Common myeloid progenitor, CD34-positive (primary cell): ENCODE measurements around the gene PDE4B.

Experiments used
- CTCF ChIA-PET: fragments of 350-600 bp; sonication (Branson Sonifier 250); formaldehyde crosslinking; loops from one replicate; lab custom pipeline; 2021; ENCODE audit warnings: antibody characterized with exemption; lab: Charles Lee
- POLR2A ChIA-PET: fragments of 350-600 bp; sonication (Branson Sonifier 250); formaldehyde crosslinking; loops from one replicate; lab custom pipeline; 2021; ENCODE audit warnings: antibody characterized with exemption; lab: Charles Lee
- DNase-seq, 3 donors: peaks; one replicate each; pipeline versions ENCODE4 v3.0.0 to v3.0.0-alpha.2; 2013
- H3K27ac ChIP-seq, 2 experiments: 1 replicate in 1 of 2; 2 replicates in 1 of 2; pipeline ENCODE4 v1.7.0; 2013; ENCODE audit warnings: inconsistent platforms in 2 of 2, low read length in 2 of 2, mild to moderate bottlenecking in 2 of 2, low read depth in 1 of 2, moderate library complexity in 1 of 2; ENCODE audit not compliant: severe bottlenecking in 2 of 2, insufficient read depth in 1 of 2, poor library complexity in 1 of 2
- H3K27me3 ChIP-seq, 5 experiments: replicated peaks in 2 of 5; 1 replicate in 3 of 5; 2 replicates in 2 of 5; pipeline versions ENCODE4 v1.6.1 to v1.7.0; 2013; ENCODE audit warnings: low read length in 4 of 5, mild to moderate bottlenecking in 2 of 5, moderate library complexity in 2 of 5, inconsistent platforms in 1 of 5; ENCODE audit not compliant: insufficient read depth in 5 of 5, control insufficient read depth in 4 of 5
- H3K36me3 ChIP-seq, 4 experiments: 1 replicate in 2 of 4; 2 replicates in 2 of 4; pipeline versions ENCODE4 v1.6.1 to v1.7.0; 2013; ENCODE audit warnings: low read length in 3 of 4, control low read depth in 1 of 4, mild to moderate bottlenecking in 1 of 4; ENCODE audit not compliant: control insufficient read depth in 4 of 4, insufficient read depth in 4 of 4
- H3K4me1 ChIP-seq, 4 experiments: 1 replicate in 3 of 4; 2 replicates in 1 of 4; pipeline versions ENCODE4 v1.6.1 to v1.7.1; 2013; ENCODE audit warnings: low read length in 3 of 4, mild to moderate bottlenecking in 3 of 4, control low read depth in 1 of 4, inconsistent platforms in 1 of 4, moderate library complexity in 1 of 4; ENCODE audit not compliant: control insufficient read depth in 4 of 4, insufficient read depth in 4 of 4; ENCODE audit errors: control extremely low read depth in 1 of 4
- H3K4me3 ChIP-seq, 7 experiments: 1 replicate in 4 of 7; 2 replicates in 3 of 7; pipeline versions ENCODE4 v1.5.1 to v1.7.0; 2013; ENCODE audit warnings: mild to moderate bottlenecking in 7 of 7, low read length in 6 of 7, moderate library complexity in 6 of 7, inconsistent platforms in 2 of 7, low read depth in 2 of 7, control low read depth in 1 of 7; ENCODE audit not compliant: insufficient read depth in 4 of 7, control insufficient read depth in 1 of 7; ENCODE audit errors: extremely low read depth in 1 of 7
- H3K9me3 ChIP-seq, 5 experiments: 1 replicate in 4 of 5; 2 replicates in 1 of 5; pipeline versions ENCODE4 v1.6.1 to v1.7.1; 2013; ENCODE audit warnings: low read length in 4 of 5, mild to moderate bottlenecking in 2 of 5, inconsistent platforms in 1 of 5, low read depth in 1 of 5, moderate library complexity in 1 of 5; ENCODE audit not compliant: control insufficient read depth in 4 of 5, insufficient read depth in 2 of 5; ENCODE audit errors: control extremely low read depth in 1 of 5
- WGBS: methylation state at CpG from one replicate; pipeline ENCODE4 v1.1.5; 2013; ENCODE audit not compliant: insufficient coverage; 5-methylcytosine and 5-hydroxymethylcytosine counted together

The PDE4B gene

DNA sequence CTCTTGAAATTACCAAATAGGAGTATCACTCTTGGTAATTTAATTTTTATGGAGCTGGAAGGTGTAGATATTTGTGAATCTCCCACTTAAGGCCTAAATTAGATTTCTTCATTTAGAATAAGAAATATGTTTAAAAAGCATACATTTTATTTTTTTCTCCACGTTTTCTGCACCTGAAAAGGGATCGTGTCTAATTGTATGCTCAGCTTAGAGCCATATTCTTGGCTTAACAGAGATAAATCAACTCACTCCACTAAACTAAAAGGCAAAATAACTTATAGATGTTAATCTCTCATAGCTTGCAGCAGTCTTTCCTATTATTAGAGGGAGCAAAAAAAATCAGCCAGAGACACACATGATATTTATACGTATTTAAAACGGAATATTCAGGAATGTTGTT is 404.4 kb downstream of the PDE4B start:
- DNase-seq: no peak
- no peaks in the 10 kb centered on the region for H3K9me3 ChIP-seq
- POLR2A ChIA-PET: no interaction called here

GRCh38 chr1:66197785-66198184 is 405.1 kb downstream of the PDE4B start:
- no peaks in the 10 kb centered on the region for H3K36me3 ChIP-seq
- no peak overlapping the region for H3K27ac ChIP-seq
- no peak for DNase-seq
- ChIA-PET POLR2A (no interaction called here), CTCF (no interaction called here)
- H3K4me1 ChIP-seq: no peaks in the 10 kb centered on the region
- no peaks in the 10 kb centered on the region for H3K9me3 ChIP-seq
- H3K4me3 ChIP-seq: no peak overlapping the region
- WGBS: no CpG with 5 or more reads among the region's 1 CpG
- no peaks in the 10 kb centered on the region for H3K27me3 ChIP-seq

More for the DNA sequence above, 404.4 kb downstream of the PDE4B start:
- Histone ChIP-seq H3K4me1 (no peaks in the 10 kb centered on the region), H3K27ac (no peak overlapping the region), H3K36me3 (no peaks in the 10 kb centered on the region), H3K27me3 (no peaks in the 10 kb centered on the region), H3K4me3 (no peak overlapping the region)
- no CpG with 5 or more reads among the region's 4 CpGs for WGBS
- CTCF ChIA-PET: no interaction called here

GRCh38 chr1:66206563-66207144 is 414.0 kb downstream of the PDE4B start:
- ChIA-PET POLR2A (no interaction called here), CTCF (interaction anchor here (0.7 kb wide), 1 partner anchor 100 kb away, joined by 3 read pairs; no protein-coding TSS in a partner anchor)
- no peaks in the 10 kb centered on the region for H3K36me3 ChIP-seq
- no peak for DNase-seq
- H3K27me3 ChIP-seq: no peaks in the 10 kb centered on the region
- no peak overlapping the region for H3K4me3 ChIP-seq
- H3K27ac ChIP-seq: no peak overlapping the region
- no peaks in the 10 kb centered on the region for H3K4me1 ChIP-seq
- 100% methylated on average over 2 of the region's 2 CpGs for WGBS
- H3K9me3 ChIP-seq: peaks cover 0 to 9% (median 2%) of the 10 kb centered on the region in 5 experiments

DNA sequence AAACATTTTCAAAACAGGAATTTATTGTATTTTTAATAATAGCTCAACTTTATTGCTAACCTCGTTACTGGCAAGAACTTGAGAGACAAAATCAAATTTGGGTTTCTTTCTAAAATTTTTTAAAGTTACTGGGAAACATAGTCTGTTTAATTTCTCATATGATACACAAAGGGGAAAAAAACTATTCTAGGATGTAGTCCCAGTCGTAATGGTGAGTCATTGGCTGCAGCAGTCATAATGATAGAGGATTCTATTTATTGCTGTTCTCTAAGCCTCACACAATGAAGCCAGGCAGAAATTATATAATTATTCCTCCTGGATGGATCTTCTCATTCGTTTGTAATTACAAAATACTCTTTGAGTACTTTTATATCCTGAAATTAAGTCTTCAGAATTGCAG is 414.8 kb downstream of the PDE4B start:
- CTCF ChIA-PET: interaction anchor here (1.1 kb wide), 1 partner anchor 35 kb away, joined by 4 read pairs; no protein-coding TSS in a partner anchor

DNA sequence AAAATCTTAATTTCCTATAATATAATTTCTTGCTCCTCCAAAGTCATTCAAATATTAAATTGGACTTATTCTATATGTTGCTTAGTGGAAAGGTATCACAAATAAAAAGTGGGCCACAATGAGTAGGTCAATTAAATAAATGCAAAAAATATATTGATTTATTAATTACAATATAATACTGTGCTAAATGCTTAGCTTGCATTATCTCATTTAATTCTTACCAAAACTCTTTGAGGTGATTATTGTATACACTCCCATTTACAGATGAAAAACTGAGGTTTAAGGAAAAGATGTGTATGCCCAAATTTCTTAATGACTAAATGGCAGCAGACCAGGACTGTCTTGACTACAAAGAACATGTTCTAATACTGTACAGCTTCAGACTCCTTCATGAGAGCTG is 415.9 kb downstream of the PDE4B start:
- CTCF ChIA-PET: interaction anchor here (1.1 kb wide), 2 partner anchors 34 to 44 kb away, joined by 4 read pairs; no protein-coding TSS in a partner anchor

More for the DNA sequence above, 414.8 kb downstream of the PDE4B start:
- Histone ChIP-seq H3K9me3 (peaks cover 0 to 9% (median 2%) of the 10 kb centered on the region in 5 experiments), H3K27me3 (no peaks in the 10 kb centered on the region), H3K4me1 (no peaks in the 10 kb centered on the region), H3K4me3 (no peak overlapping the region), H3K27ac (no peak overlapping the region), H3K36me3 (no peaks in the 10 kb centered on the region)
- no CpG with 5 or more reads among the region's 3 CpGs for WGBS
- DNase-seq: no peak
- POLR2A ChIA-PET: no interaction called here

DNA sequence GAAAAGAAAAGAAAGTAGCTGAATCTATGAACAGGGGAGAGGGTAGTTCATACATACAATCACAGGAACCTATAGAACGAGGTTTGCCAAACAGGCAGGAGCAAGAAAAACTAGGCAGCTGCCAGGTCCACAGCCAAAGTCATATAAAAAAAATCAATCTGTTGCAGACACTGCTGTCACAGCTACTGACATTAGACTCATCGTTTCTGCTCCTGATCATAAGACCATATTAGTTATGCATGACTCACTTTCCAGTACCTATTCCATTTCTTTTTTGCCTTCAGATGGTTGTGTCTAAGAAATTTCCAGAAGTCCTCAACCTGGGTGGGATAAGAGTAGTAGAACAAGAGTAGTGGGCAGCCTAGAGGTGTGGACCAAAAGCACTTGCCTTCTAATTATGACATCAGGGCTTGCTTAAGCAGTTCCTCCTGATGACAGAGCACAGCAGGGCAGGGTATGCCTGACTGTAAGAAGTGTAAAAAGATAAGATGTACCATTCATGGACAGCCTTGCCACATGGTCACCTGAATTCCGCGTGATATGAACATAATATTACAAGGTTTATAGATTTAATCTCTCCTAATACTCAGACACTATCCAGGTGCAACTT is 418.0 kb downstream of the PDE4B start:
- Histone ChIP-seq H3K27ac (no peak overlapping the region), H3K4me1 (no peaks in the 10 kb centered on the region), H3K27me3 (no peaks in the 10 kb centered on the region), H3K36me3 (no peaks in the 10 kb centered on the region), H3K9me3 (peaks cover 0 to 1% (median 0%) of the 10 kb centered on the region in 5 experiments), H3K4me3 (no peak overlapping the region)
- POLR2A ChIA-PET: no interaction called here
- 100% methylated on average over 2 of the region's 4 CpGs for WGBS
- CTCF ChIA-PET: interaction anchor here (0.8 kb wide), 1 partner anchor 33 kb away, joined by 3 read pairs; no protein-coding TSS in a partner anchor
- DNase-seq: no peak

More for the DNA sequence above, 415.9 kb downstream of the PDE4B start:
- Histone ChIP-seq H3K9me3 (peaks cover 0 to 9% (median 2%) of the 10 kb centered on the region in 5 experiments), H3K27ac (no peak overlapping the region), H3K4me1 (no peaks in the 10 kb centered on the region), H3K36me3 (no peaks in the 10 kb centered on the region), H3K4me3 (no peak overlapping the region), H3K27me3 (no peaks in the 10 kb centered on the region)
- no peak for DNase-seq
- POLR2A ChIA-PET: no interaction called here

DNA sequence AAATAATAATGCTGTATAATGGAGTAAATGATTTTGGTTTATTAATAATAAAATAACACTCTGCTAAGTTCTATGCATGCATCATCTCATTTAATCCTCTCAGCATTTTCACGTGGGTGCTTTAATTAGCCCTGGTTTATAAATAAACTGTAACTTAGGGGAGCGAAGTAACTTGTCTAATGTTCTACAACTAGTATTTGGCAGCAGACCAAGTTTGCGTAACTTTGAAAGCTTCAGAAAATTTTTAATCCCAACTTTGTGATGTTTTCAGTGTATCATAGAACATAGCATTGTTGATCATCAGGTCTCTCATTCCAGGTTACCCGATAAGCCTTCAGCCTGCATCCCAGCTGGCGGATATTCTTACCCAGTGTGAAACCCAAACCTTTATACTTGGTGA is 418.8 kb downstream of the PDE4B start:
- no peak overlapping the region for H3K27ac ChIP-seq
- POLR2A ChIA-PET: no interaction called here

More for the DNA sequence above, 418.8 kb downstream of the PDE4B start:
- WGBS: 100% methylated on average over 2 of the region's 5 CpGs
- H3K27me3 ChIP-seq: no peaks in the 10 kb centered on the region
- no peaks in the 10 kb centered on the region for H3K4me1 ChIP-seq
- no peaks in the 10 kb centered on the region for H3K9me3 ChIP-seq
- CTCF ChIA-PET: no interaction called here
- no peaks in the 10 kb centered on the region for H3K36me3 ChIP-seq
- H3K4me3 ChIP-seq: no peak overlapping the region
- no peak for DNase-seq
